ENCODE measurements around the gene CCDC85B. TPM values are rescaled to one million over a fixed set of nuclear protein-coding genes. Genes with fewer than 3 reads are reported as not detected.
"Not testable (repeated sequence)": the region's sequence is repeated elsewhere in the genome, so short reads cannot be mapped to it uniquely, and the experiment has no call there.

Gene CCDC85B
- total RNA-seq, 1 donor from 2014 or later: 40.7 TPM

DNA sequence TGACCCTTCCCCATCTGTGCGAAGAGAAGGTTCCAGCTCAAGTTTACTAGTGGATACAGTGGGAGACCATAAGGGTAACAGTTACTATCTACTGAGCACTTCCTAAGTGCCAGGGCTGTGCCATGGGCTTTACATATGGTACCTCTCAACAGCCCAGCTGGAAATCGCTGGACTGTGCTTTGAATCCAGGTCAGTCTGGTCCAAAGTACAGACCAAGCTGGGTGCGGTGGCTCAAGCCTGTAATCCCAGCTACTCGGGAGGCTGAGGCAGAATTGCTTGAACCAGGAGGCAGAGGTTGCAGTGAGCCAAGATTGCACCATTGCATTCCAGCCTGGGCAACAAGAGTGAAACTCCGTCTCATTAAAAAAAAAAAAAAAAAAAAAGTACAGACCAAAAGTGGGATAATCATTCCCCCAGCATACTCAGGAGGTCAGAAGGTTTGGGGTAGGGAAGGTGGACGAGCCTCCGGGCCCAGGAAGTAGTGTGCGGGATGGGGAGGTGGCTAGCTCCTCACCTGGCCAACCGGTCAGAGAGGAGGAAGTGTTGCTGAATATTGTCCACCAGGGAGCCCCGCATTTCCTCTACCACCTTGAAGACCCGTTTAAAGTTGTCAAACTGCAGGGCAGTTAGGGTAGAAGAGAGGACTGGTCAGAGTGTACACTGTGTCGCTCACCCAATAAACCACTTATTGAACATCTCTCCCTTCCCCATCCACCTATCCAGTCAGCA is 4.5 kb upstream of the CCDC85B start:
- DNase-seq (ENCODE audit: low read depth in 2 of 2): no peak

DNA sequence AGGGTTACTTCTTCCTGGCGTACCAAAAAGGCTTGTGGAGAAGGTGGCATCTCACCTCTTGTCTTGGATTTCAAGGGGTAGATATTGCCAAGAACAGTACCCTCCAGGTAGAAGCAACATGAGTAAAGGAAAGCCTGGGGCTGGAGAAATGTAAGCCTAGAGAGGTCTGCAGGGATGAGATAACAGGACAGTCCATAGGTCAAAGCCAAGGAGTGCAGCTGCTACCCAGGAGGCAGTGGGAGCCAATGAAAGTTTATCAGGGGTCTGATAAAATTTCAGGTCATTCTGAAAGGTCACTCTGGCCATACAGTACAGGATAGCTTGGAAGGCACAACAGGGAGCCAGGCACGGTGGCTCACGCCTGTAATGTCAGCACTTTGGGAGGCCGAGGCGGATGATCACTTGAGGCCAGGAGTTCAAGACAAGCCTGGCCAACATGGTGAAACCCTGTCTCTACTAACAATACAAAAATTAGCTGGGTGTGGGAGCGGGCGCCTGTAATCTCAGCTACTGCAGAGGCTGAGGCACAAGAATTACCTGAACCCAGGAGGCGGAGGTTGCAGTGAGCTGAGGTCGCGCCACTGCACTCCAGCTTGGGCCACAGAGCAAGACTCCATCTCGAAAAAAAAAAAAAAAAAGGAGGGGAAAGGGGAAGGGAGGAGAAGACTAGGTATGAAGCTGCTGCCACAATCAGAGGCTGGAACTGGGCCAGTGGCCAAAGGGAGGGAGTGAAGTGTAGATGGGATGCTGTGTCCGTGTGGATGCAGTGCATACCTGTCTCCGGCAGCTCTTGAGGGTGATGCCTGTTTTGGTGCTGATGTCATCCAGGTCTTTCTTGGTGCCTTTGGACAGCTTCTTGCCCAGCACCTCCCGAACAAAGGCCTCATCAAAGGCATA is 3.4 kb upstream of the CCDC85B start:
- DNase-seq (ENCODE audit: low read depth in 2 of 2): no peak

DNA sequence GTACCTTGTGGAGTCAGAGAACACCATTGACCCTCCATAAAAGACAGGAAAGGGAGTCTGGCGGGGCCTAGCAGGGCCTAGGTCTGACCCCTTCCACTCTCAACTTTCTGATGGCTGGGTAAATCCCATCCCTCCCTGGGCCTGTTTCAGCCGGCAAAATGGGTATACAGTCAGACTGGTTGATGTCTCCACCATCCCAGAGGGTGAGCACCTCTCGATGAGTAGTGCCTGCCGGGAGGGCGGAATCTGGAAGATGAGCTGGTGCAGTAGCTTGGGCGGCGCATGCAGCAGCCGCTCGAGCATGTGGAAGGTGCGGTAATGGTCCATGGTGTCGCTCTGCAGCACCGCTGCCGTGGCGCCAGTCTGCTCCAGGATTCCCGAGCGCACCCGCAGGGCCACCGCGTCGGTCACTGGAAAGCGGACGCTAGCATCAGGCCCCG is 2.7 kb upstream of the CCDC85B start:
- no peak for DNase-seq (ENCODE audit: low read depth in 2 of 2)

GRCh38 chr11:65888163-65888814 is 2.2 kb upstream of the CCDC85B start, which contains the start of gene FIBP:
Gene FIBP (minus strand): TSS chr11:65888471. CDS start chr11:65888418, 53 bp downstream.
- DNase-seq (ENCODE audit: low read depth in 2 of 2): peak; percentile 89 to 98

GRCh38 chr11:65891219-65892136 is 1.0 kb downstream of the CCDC85B start:
- peak in 1 of 2 donors; percentile 92 for DNase-seq (ENCODE audit: low read depth in 2 of 2)

DNA sequence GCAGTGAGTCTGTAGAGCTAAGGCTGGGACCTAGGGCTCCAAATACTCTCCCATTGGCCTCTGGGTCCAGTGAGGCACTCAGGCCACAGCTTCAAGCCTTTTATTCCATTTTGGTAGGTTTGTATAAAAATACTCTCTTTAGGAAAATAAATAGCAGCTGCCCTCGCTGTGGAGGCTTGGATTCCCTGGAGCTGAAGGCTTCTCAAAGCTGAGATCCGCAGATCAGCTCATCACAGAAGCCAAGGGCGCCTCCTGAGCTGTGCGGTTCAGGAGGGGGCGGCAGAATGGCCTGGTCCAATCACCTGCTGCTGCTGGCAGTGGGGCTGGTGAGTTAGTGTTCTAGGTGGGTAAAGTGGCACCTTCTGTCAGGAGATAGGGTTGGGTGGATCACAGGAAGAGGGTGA is 1.7 kb downstream of the CCDC85B start:
- not testable (repeated sequence) for DNase-seq (ENCODE audit: low read depth in 2 of 2)

DNA sequence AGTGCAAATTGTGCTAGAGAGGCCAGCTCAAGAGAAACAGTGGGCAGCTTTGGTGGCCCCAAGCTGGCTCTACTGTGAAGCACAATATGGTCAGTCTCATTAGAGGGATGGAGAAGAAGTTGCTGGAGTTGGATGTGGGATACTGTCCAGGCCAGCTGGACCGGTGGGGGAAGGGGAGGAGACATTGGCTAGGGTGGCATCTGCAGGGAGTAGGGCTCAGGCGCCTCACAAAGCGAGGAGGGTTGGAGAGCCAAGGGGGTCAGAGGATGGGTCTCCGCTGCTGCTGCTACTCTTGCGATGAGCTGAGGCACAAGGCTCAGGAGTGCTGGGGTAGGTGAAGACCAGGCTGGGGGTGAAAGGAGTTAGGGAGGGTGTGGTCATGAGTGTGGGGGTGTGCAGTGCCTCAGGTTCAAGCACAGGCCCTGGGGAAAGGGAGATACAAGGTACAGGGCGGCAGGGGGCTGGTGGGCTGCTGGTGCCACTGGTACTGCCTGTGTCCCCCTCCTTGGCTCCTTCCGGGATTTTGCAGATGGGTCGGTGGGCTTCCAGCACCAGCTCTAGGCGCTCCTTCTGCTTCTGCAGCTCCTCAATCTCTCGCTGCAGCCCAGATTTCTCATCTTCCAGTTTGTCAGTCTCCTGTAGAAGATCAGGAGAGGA is 2.3 kb downstream of the CCDC85B start:
- no peak for DNase-seq (ENCODE audit: low read depth in 2 of 2)

DNA sequence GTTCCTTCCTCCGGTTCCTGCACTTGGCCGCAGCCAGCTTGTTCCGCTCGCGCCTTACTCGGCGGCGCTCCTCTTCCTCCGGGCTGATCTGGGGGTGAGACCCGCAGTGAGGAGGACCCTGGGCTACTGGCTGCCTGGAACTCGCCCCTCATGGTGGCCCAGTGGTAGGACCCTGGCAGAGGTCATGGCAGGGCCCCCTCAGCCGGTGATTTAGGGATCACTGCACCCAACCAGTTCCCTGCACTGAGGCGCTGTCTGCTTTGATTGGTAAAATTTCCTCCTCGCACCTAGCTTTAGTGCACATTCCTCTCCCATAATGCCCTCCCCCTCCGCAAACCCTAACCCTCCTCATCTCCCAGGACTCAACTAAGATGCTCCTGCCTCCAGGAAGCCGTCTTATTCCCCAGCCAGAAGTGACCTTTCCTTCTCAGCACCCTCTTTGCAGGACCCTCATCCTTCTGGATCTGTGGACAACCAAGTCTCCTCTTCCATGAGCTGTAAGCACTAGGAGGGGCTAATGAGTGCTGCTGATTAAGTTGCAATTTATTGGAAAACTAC is 3.6 kb downstream of the CCDC85B start:
- peak in 1 of 2 donors; percentile 45 for DNase-seq (ENCODE audit: low read depth in 2 of 2)

DNA sequence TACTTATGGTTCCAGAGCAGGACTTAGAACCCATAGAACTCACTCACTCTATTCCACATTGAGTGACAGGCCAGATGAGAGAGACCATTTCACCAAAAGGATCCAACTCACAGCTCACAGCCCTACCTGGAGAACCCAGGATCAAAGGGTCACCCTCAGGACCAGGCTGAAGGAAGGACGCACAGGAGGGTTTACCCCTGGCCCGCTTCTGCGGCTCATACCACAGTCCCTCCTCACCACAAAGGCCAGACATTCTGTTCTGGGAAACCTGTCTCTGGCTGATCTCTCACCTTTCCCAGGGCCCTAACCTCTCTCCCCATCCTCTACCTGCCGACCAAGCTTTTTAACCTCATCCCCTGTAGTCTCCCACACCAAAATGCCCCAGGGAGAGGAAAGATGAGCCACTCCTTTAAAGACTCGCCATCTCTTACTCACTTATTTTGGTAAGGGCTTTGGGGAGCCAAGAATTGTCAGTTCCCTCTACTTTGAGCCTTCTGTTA is 5.1 kb downstream of the CCDC85B start:
- no peak for DNase-seq (ENCODE audit: low read depth in 2 of 2)

GRCh38 chr11:65896034-65896999 is 5.8 kb downstream of the CCDC85B start:
- DNase-seq (ENCODE audit: low read depth in 2 of 2): no peak

- no peak for DNase-seq (ENCODE audit: low read depth in 2 of 2)
These were observed 6.6 kb downstream of the CCDC85B start for GRCh38 chr11:65897020-65897471.

GRCh38 chr11:65898656-65899355 is 8.3 kb downstream of the CCDC85B start:
- no peak for DNase-seq (ENCODE audit: low read depth in 2 of 2)

DNA sequence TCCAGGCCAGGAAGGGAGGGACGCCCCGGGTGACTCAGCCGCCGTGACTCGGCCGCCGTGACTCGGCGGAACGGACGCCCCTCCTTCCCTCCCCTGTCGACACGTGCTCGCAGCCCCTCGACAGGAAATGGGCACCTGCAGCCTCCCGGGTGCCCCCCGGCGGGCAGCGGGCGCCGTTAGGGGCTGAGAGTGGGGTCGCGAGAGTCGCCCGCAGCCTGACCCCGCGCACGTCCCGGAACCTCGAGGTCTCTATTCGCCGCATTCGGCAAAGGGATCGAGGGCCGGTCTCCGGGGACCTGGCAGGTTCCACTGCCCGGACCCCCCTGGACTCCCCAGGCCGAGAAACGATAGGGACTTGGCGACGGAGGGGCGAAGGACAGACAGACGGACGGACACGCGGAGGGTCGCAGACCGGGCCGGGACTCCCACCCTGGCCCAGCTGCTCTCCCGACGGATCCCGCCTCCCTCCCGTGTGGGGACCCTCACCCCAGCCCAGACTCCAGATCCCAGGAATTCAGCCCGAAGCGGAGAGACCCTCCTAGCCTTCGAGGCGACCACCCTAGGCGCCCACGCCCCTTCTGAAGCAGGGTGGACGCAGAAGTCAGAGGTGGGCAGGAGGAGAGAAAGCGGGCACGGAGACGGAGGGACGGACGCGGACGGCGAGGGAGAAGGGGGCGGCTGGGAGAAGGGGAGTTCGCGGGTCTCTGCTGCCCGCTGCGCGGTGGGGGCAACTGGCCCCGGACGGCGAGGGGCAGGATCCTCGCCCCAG is 9.1 kb downstream of the CCDC85B start:
- peak in 1 of 2 donors; percentile 82 for DNase-seq (ENCODE audit: low read depth in 2 of 2)

DNA sequence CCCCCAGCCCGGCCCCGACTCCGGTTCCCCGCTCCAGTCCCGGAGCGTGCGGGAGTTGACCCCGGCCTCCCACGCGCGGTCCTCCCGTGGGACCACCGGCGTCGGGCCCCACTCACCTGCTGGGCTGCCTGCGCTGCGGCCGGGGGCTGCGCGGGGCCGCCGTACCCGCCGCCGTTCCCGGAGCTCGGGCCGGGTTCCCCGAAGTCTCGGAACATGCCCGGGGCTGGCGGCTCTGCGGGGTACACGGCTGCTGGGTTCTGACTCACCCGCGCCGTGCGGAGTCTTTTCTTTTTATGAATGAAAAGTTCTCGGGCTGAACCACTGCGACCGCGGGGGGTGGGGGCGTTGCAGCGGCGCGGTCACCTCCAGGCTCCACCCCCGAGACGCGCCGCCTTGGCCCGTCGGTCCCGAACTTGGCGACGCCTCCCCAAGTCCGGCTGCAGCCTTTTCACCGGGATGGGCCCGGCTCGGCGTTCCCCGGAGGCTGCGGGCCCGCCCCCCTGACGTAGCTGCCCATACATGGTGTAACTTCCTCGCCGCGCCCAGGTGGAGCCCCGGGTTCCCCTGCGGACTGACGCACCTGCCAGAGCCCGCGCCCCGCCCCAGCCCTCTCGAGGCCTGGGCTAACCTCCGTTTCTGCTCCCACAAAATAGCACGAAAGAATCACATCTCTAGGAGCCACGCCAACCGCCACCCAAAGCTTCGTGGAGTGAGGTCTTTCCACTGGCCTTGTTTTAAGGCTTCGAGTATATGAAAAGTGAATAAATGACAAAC is 9.8 kb downstream of the CCDC85B start, which contains the start of gene FOSL1:
TSS of gene FOSL1 (minus strand) at position 264 of the 774 bp plus-strand sequence. CDS start at position 215, 49 bp downstream.
- peak; percentile 44 to 96 for DNase-seq (ENCODE audit: low read depth in 2 of 2)

- DNase-seq (ENCODE audit: low read depth in 2 of 2): no peak
These were observed 10.4 kb downstream of the CCDC85B start for GRCh38 chr11:65900899-65901180.

DNA sequence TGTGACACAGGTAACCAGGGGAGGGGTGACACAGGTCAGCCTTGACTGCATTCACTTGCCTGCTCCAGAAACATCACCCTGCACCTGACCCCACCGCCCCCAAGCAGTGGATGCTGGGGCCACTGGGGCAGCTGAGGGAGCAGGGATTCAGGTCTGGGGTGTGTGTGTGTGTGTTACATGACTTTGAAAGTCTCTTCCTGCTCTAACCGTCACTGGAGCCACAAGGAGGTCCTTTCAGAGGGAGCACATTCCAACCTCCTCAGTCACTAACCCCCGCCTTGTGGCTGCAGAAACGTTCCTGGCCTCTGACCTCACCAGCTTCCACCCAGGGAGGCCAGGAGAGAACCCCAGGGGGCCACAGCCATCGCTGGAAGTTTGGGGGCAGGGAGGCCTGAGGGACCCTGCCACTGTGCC is 12.6 kb downstream of the CCDC85B start:
- DNase-seq (ENCODE audit: low read depth in 2 of 2): no peak

All from dermis microvascular lymphatic vessel endothelial cell (primary cell).